Activated CD4-positive, alpha-beta T cell treated with anti-CD3 and anti-CD28 coated beads for 48 hours (primary cell): ENCODE results near the gene PKD2L1.
"Not testable (repeated sequence)": the region's sequence is repeated elsewhere in the genome, so short reads cannot be mapped to it uniquely, and the experiment has no call there.

ENCODE experiments used
- DNase-seq: peaks from one replicate; pipeline ENCODE4 v3.0.0-alpha.2; 2020

The PKD2L1 gene

GRCh38 chr10:100276971-100277370, 53.1 kb downstream of the PKD2L1 start:
- not testable (repeated sequence) for DNase-seq

GRCh38 chr10:100267239-100268104, 62.6 kb downstream of the PKD2L1 start, which contains the start of gene CWF19L1:
CWF19L1 (minus strand) TSS chr10:100267638; CDS start chr10:100267593, 45 bp downstream.
- DNase-seq: peak; percentile 82

GRCh38 chr10:100265821-100266485, 64.1 kb downstream of the PKD2L1 start:
- no peak for DNase-seq

DNA sequence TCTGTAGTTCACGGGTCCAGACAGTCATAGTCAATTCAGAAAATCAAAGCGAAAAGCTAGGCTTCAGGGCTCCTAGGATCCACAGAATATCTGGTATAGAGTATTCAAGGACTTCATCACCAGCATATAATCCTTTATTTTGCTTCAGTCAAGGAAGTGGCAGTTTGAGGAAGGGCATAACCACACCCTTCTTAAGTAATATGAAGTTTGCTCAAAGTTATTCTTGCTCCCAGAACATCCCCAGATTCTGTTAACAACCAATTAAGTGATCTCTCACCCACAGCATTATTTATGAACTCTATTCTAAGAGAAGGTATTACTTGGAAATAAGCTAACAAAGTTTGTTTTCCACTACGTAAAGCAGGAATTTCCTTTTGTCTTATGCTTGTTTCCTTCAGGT, 75.8 kb downstream of the PKD2L1 start:
- DNase-seq: no peak

GRCh38 chr10:100253041-100253440, 77.0 kb downstream of the PKD2L1 start:
- DNase-seq: no peak

- no peak for DNase-seq
These were observed 81.2 kb downstream of the PKD2L1 start for GRCh38 chr10:100248820-100249219.

DNA sequence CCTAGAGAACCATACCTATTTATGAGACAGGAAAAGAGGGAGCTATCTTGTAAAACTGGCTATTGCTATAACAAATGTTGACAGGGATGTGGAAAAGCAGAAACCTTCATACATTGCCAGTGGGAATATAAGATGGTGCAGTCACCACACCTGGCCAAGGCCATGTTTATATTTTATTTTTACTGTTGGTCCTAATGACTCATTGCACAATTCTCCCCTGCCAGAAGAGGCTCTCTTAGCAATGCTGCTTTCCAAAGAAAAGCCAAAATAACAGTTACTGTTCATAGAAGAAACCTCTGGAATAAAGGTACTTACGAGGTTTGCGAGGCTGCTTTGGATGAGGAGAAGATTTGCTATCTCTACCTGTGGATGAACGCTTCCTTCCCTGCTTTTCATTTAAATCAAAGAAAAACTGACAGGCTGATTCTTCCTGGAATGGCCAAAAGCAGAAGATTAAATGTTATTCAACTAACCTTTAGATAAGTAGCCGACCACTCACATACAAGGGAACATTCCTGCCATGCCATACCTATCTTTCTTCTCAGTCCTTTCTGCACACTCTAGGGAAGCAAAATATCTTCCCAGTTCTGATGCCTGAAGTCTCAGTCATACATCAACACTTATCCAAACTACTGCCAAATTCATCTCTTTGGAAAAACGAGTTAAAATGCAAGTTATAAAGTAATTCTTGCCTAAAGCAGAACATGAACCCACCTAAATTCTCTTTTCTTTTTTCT, 84.4 kb downstream of the PKD2L1 start:
- DNase-seq: no peak

DNA sequence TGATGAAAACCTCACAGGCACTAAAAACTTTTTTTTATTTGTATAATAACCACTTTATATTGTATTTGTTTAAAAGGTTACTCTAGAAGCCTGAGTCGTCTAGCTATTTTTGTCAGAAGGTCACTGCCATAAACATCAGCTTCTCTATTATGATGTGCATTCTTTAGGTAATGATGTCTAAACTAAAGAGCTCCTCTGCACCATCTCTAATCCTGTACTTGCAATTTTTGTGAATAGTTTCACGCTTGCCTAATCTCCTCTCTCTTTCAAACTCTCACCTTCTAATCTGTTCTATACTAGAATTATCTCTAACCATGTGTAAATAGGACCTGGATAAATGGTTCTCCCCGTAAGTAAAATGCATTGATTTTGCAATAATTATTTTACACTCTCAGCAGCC, 90.2 kb downstream of the PKD2L1 start:
- no peak for DNase-seq

DNA sequence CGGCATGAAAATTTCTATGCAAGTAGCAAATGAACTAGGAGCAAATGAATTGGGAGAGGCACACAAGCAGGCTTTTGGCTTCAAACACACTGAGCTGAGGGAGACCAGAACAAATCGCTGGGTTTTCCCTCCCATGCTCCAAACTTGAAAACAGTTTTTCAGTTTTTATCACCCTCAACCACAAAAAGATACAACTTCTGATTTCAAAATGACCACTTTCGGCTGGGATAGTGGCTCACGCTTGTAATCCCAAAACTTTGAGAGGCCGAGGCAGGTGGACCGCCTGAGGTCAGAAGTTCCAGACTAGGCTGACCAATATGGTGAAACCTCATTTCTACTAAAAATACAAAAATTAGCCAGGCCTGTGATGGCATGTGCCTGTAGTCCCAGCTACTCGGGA, 91.6 kb downstream of the PKD2L1 start:
- DNase-seq: no peak
